Panc1 (cell line): ENCODE data around the gene NFIB. TPM values are rescaled to one million over a fixed set of nuclear protein-coding genes. Genes with fewer than 3 reads are reported as not detected.

Experiments used
- ATAC-seq: fragments of 200-7000 bp; cut with Tn5 transposase; 2 replicates; pipeline ENCODE4 v1.9.1; 2020; ENCODE audit warnings: mild to moderate bottlenecking, moderate library complexity
- BruUV-seq: library from RNA; stranded (reverse); fragments of 400-500 nt; replicated peaks from 2 replicates; lab custom pipeline; 2021; lab: Mats Ljungman, UMichigan
- CTCF ChIA-PET: fragments of 300-600 bp; sonication (Branson Sonifier 250); formaldehyde crosslinking; loops from one replicate; lab custom pipeline; 2022; ENCODE audit warnings: antibody characterized with exemption; lab: Charles Lee
- POLR2A ChIA-PET: fragments of 300-600 bp; sonication (Branson Sonifier 250); formaldehyde crosslinking; loops from one replicate; lab custom pipeline; 2022; ENCODE audit warnings: antibody characterized with exemption; lab: Charles Lee
- DNase-seq: peaks from one replicate; pipeline ENCODE4 v3.0.0-alpha.2; 2010; ENCODE audit warnings: low read depth, low spot score
- H3K27ac ChIP-seq: 2 replicates; pipeline ENCODE4 v1.5.1; 2011; ENCODE audit warnings: mild to moderate bottlenecking, low read length, inconsistent platforms
- H3K27me3 ChIP-seq: fragments of 200-500 bp; sonication (Bioruptor generic); 2 replicates; pipeline ENCODE4 v1.6.0; 2014; ENCODE audit warnings: low read length, inconsistent platforms; ENCODE audit not compliant: control insufficient read depth, insufficient read depth
- H3K36me3 ChIP-seq: fragments of 200-500 bp; sonication (Bioruptor generic); 2 replicates; pipeline ENCODE4 v1.5.1; 2014; ENCODE audit warnings: inconsistent platforms, mild to moderate bottlenecking, low read length, moderate library complexity; ENCODE audit not compliant: control insufficient read depth, insufficient read depth
- H3K4me1 ChIP-seq: 2 replicates; pipeline ENCODE4 v1.5.1; 2011; ENCODE audit warnings: inconsistent platforms, mild to moderate bottlenecking, low read length, moderate library complexity; ENCODE audit not compliant: control insufficient read depth, insufficient read depth
- H3K4me3 ChIP-seq, 2 experiments: 2 replicates each; pipeline ENCODE4 v1.5.1; 2011 to 2012; ENCODE audit warnings: low read depth in 2 of 2, low read length in 2 of 2, mild to moderate bottlenecking in 2 of 2, inconsistent platforms in 1 of 2, moderate library complexity in 1 of 2
- H3K9me3 ChIP-seq: fragments of 200-500 bp; sonication (Bioruptor generic); 2 replicates; pipeline ENCODE4 v1.5.1; 2014; ENCODE audit warnings: low read depth, mild to moderate bottlenecking, inconsistent platforms, low read length, moderate library complexity; ENCODE audit not compliant: control insufficient read depth, insufficient read depth
- CTCF ChIP-seq: fragments of 450-650 bp; IDR thresholded peaks from 2 replicates; pipeline ENCODE4 v1.5.1; 2017; ENCODE audit warnings: mild to moderate bottlenecking
- POLR2AphosphoS5 ChIP-seq: IDR thresholded peaks from 2 replicates; pipeline ENCODE4 v1.6.1; 2012; ENCODE audit warnings: mild to moderate bottlenecking, low read depth, low read length, moderate library complexity
- REST ChIP-seq, 2 experiments: IDR thresholded peaks; 2 replicates each; pipeline ENCODE4 v1.6.1; 2011 to 2012; ENCODE audit warnings: low read depth in 2 of 2, control low read depth in 1 of 2, low read length in 1 of 2, mild to moderate bottlenecking in 1 of 2, moderate library complexity in 1 of 2; ENCODE audit not compliant: insufficient read depth in 1 of 2
- SIN3A ChIP-seq: IDR thresholded peaks from 2 replicates; pipeline ENCODE4 v1.6.1; 2012; ENCODE audit warnings: low read depth, mild to moderate bottlenecking, low read length, moderate library complexity, borderline replicate concordance; ENCODE audit not compliant: insufficient read depth
- TCF7L2 ChIP-seq: IDR thresholded peaks from 2 replicates; pipeline ENCODE4 v1.6.1; 2011; ENCODE audit warnings: mild to moderate bottlenecking, low read depth, low read length, inconsistent platforms
- in situ Hi-C: cut with HindIII; loops from 2 replicates; pipeline ENCODE4 v1.10.0; 2016; ENCODE audit warnings: low sequenced_read_pairs, low pct_unique_long_range_greater_than_20kb
- intact Hi-C: fragments of 100-400 bp; cut with micrococcal nuclease; formaldehyde crosslinking; loops from one replicate; pipeline ENCODE4 v1.10.0; 2022; ENCODE audit not compliant: unreplicated experiment
- total RNA-seq: library from RNA; stranded (reverse); gene quantifications from one replicate; pipeline ENCODE4 v1.2.1, GENCODE V29; 2021; ENCODE audit not compliant: unreplicated experiment

Gene NFIB
- total RNA-seq, 1 experiment from 2014 or later: 26.7 TPM

- Histone ChIP-seq H3K4me1 (no peaks in the 10 kb centered on the region), H3K36me3 (no peaks in the 10 kb centered on the region), H3K9me3 (no peaks in the 10 kb centered on the region), H3K4me3 (no peak overlapping the region), H3K27ac (no peak overlapping the region), H3K27me3 (no peaks in the 10 kb centered on the region)
- in situ Hi-C loops: no loop called here
- no TSS peak for BruUV-seq
- DNase-seq: no peak
- POLR2A ChIA-PET: no interaction called here
- no peak for TF ChIP-seq SIN3A
- TF ChIP-seq CTCF: no peak
- no peak for TF ChIP-seq POLR2AphosphoS5
- intact Hi-C loops: no loop called here
- CTCF ChIA-PET: no interaction called here
- ATAC-seq: no peak
These were observed 226.4 kb downstream of the NFIB start for GRCh38 chr9:14087576-14087975.

- DNase-seq (no peak), ATAC-seq (no peak)
- intact Hi-C loops (no loop called here), in situ Hi-C loops (no loop called here)
- Histone ChIP-seq H3K4me3 (no peak overlapping the region), H3K36me3 (no peaks in the 10 kb centered on the region), H3K4me1 (no peaks in the 10 kb centered on the region), H3K27me3 (no peaks in the 10 kb centered on the region), H3K9me3 (no peaks in the 10 kb centered on the region), H3K27ac (no peak overlapping the region)
- TF ChIP-seq CTCF (no peak), REST (IDR thresholded peaks at IDR 0.05; ENCODE audit: insufficient read depth in 1 of 2, low read depth in 2 of 2, low read length in 1 of 2) (no peak), SIN3A (no peak), TCF7L2 (no peak), POLR2AphosphoS5 (no peak)
- no TSS peak for BruUV-seq
- CTCF ChIA-PET: no interaction called here
- POLR2A ChIA-PET: no interaction called here
These were observed 227.4 kb downstream of the NFIB start for GRCh38 chr9:14086495-14086894.
